GM18511 (cell line): ENCODE measurements around the gene BZW2.
"Not testable (repeated sequence)": the region's sequence is repeated elsewhere in the genome, so short reads cannot be mapped to it uniquely, and the experiment has no call there.

Source experiments
- ATAC-seq: cut with Tn5 transposase; IDR thresholded peaks from one replicate; pipeline ENCODE4 v1.9.1; 2021; ENCODE audit warnings: mild to moderate bottlenecking, moderate library complexity; ENCODE audit not compliant: unreplicated experiment

BZW2 gene

GRCh38 chr7:16644636-16645592 is 1.1 kb upstream of the BZW2 start:
- peak; percentile 12 for ATAC-seq

- peak; percentile 0 for ATAC-seq
Measured at GRCh38 chr7:16646472-16647072, 591 bp downstream of the BZW2 start.

GRCh38 chr7:16647435-16647960 is 1.5 kb downstream of the BZW2 start:
- ATAC-seq, result no peak

- ATAC-seq, result no peak
Measured at GRCh38 chr7:16648551-16648950, 2.6 kb downstream of the BZW2 start.

DNA sequence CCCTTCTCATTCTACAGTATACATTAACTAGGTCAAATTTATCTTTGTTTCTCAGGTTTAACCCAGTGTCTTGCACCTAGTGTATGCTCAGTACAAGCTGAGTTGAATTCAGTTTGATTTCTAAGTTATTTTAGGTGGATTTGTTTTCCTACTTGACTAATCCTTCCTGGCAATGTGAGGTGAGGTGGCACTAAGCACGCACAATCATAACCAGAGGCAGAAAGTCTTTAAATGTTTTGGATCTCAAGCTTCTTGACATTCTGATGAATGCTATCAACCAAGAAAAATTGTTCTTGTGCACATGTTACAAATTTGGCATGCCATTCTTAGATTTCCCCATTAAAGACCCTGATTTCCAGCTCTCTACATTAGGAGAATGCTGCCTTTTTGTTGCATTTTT is 3.2 kb downstream of the BZW2 start:
- ATAC-seq, result no peak

- no peak for ATAC-seq
Measured at GRCh38 chr7:16650266-16650665, 4.3 kb downstream of the BZW2 start.

GRCh38 chr7:16651396-16652239 is 5.6 kb downstream of the BZW2 start:
- ATAC-seq, result no peak

DNA sequence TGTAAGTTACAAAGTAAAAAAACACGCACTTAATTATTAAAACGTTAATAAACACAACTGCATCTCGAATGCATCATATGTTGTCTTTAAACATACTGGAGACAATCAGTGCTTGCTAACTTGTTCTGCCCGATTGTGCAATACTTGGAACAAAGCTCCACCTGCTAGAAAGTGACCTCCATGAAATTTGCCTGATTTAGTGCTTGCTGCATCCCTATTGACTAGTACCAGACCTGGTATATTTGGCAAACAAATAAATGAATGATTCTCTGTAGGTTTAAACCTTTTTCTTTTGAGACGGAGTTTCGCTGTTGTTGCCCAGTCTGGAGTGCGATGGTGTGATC is 6.2 kb downstream of the BZW2 start:
- ATAC-seq, result no peak

- no peak for ATAC-seq
Measured at GRCh38 chr7:16652888-16653287, 6.9 kb downstream of the BZW2 start.

- no peak for ATAC-seq
Measured at GRCh38 chr7:16655394-16655793, 9.4 kb downstream of the BZW2 start.

DNA sequence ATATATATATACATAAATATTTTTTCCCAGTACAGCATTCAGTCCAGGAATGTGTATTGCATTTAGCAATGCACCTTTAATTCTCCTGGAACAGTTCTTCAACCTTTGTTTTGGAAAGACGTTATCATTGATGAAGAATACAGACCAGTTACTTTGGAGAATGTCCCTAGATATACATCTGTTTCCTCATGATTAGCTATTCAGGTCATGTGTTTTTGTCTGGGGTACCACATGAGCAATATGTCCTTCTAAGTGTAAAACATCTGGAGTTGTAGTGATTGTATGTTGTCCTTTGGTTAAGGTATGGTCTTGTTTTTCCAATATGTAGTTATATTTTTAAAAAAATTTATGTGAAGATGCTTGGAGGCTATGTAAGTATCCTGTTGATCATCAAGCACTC is 10.2 kb downstream of the BZW2 start:
- ATAC-seq, result no peak

- ATAC-seq, result no peak
Measured at GRCh38 chr7:16657656-16658279, 11.8 kb downstream of the BZW2 start.

DNA sequence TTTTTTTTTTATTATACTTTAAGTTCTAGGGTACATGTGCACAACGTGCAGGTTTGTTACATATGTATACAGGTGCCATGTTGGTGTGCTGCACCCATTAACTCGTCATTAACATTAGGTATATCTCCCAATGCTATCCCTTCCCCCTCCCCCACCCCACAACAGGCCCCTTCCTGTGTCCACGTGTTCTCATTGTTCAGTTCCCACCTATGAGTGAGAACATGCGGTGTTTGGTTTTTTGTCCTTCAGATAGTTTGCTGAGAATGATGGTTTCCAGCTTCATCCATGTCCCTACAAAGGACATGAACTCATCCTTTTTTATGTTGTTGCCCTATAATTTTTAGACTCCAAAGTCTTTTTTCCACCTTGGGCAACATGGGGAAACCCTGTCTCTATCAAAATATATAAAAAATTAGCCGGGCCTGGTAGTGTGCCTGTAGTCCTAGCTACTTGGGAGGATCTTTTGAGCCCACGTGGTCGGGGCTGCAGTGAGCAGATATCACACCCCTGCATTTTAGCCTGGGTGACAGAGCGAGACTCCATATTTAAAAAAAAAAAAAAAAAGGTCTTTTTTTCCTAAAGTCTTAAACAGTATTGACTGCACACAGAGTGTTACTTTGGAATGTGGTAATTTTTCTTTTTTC is 14.0 kb downstream of the BZW2 start:
- not testable (repeated sequence) for ATAC-seq

GRCh38 chr7:16660702-16661464 is 14.9 kb downstream of the BZW2 start:
- ATAC-seq, result no peak

GRCh38 chr7:16661924-16662323 is 15.9 kb downstream of the BZW2 start:
- ATAC-seq, result no peak

DNA sequence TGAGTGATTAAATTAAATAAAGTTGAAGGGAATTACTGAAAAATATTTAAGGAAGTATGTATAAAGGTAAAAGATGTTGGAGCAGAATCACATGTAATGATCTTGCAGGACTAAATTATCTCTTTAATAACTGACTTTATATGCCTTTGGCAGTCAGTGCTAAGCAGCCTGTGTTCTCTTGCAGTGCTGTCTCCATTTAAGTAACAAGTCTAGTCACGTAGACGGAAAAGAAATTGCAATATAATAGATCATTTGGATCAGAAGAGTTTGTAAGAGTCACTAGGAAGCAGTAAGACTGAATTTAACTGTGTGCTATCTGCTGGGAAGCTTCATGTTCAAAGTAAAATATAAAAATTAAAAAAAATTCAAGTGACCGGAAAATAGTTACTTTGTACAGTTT is 21.4 kb downstream of the BZW2 start:
- ATAC-seq, result no peak

GRCh38 chr7:16668049-16668858 is 22.3 kb downstream of the BZW2 start:
- ATAC-seq, result no peak

DNA sequence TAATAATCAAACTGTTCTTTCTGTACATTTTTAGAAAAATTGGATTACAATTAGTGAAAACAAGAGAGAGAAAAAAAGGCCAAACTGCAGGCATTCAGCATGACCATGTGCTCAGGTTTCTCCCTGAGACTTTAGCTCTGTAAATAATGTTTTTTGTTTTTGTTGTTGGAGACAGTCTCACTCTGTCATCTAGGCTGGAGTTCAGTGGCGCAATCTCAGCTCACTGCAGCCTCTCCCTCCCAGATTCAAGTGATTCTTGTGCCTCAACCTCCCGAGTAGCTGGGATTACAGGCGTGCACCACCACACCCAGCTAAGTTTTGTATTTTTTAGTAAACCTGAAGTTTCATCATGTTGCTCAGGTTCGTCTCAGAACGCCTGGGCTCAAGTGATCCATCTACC is 23.0 kb downstream of the BZW2 start:
- ATAC-seq, result no peak

- no peak for ATAC-seq
Measured at GRCh38 chr7:16669581-16669980, 23.6 kb downstream of the BZW2 start.
